GM21526 (cell line): Measurements from ENCODE around the gene KIF21A.

ENCODE experiments used
- ATAC-seq: cut with Tn5 transposase; IDR thresholded peaks from one replicate; pipeline ENCODE4 v1.9.1; 2021; ENCODE audit warnings: moderate library complexity; ENCODE audit not compliant: unreplicated experiment, low FRiP score

Gene KIF21A

DNA sequence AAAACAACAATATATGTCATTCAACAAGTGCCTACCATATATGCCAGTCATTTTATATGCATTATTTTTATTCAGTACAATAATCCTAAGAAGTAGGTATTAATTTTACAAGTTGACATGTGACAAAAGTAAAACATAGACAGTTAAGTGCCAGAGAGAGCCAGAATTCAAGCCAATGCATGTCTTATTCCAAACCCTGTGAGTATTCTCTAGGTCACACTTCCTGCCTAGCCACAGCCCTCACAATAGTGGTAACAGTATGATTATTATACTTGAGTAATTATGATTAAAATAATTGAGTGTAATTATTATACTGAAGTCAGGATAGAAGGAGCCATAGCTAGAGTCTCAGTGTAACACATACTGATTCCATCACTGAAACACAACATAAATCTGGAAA, 52.2 kb downstream of the KIF21A start:
- no peak for ATAC-seq

- no peak for ATAC-seq
Measured at GRCh38 chr12:39389399-39390150, 53.3 kb downstream of the KIF21A start.

DNA sequence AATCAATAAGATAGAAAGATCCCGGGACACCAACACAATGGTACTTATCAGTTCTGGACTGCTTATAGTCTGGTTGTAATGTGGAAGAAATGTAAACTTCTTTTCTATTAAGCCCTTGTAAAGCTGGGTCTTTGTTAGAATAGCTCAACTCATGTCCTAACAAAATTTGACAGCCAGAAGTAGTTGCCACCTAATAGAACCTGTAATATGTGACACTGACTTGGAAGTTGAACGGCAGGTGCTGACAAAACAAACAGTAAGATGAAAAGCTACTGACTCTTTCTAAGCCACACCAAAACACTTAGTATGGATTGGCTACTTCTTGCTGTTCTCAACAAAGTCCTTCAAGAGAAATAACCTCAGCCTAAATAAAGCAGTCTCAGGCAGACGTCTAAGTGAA, 56.6 kb downstream of the KIF21A start:
- no peak for ATAC-seq

DNA sequence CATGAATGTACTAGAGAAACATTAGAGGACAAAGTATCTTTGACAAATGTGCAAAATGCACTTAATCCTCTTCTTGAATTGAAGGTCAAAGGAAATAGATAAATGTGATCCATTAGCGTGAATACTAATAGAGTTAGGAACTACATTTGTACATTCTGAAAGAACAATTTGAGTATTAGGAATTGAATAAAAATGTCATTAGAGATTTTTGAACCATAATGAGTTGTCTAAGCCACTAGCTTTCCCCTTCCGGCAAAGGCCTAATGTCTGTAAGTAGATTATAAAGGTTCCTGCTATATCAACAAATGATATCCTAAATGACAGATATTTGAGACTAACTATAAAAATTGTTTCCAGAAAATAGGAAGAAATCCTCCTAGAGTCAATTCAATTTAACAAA, 59.8 kb downstream of the KIF21A start:
- no peak for ATAC-seq

- ATAC-seq = no peak
Measured at GRCh38 chr12:39380090-39380489, 62.8 kb downstream of the KIF21A start.

GRCh38 chr12:39378341-39378740, 64.6 kb downstream of the KIF21A start:
- no peak for ATAC-seq

DNA sequence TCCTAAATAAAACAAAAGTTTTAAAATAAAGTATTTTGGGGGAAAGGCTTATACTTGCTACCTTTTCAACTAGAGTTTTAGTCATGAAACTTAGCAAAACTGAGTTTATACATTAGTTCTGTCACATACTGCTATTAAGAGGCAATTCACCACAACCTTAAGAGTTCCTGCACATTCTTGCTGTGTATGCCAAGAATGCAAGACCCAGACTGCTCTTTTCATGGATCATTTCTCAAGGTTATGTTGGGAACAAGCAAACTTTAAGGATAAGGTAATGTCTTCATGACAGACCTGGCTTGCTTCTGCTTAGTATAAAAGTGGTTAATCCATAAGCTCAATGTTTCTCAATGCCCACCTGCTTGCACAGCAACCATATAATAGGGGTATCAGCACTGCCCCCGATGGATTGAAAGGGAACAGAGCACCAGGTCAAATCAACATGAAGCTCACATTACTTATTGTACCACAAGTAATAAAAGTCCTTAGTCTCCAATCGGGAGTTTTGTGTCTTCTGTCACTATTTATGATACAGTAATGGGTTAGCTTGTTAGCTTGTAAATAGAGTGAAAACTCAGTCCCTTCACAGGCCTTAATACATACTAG, 67.6 kb downstream of the KIF21A start:
- no peak for ATAC-seq

DNA sequence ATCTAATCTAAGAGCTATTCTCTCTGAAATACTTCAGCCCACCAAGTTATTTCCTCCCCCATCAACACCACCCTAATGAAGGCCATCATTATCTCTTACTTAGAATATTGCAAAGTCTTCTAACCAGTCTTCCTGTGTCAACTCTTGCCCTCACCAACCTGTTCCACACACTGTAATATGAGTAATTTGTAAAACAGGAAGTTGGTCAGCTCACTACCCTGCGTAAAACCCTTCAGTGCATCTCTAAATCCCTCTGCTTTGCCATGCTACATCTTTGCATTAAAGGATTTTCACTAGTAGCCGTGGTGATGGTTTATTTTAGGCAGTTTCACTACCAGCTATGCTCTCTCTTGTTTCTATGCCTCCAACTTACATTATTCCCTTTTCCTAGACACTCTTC, 70.0 kb downstream of the KIF21A start:
- peak; percentile 87 for ATAC-seq

- ATAC-seq = no peak
Measured at GRCh38 chr12:39372204-39372925, 70.6 kb downstream of the KIF21A start.

DNA sequence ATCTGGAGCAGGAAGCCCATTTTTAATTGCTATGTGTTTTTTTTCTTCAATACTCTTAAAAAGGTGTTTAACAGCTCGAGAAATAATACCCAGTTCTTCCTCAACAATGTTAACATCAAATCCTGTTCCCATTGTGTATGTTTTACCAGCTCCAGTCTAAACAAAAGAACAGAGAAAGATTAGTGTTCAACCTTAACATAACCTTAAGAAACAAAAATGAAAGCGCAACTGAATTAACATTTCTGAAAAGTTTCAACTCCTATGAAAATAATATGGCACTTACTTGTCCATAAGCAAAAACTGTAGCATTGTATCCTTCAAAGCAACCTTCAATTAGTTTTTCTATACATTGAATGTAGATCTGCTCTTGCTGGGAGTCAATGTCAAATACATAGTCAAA, 73.2 kb downstream of the KIF21A start:
- ATAC-seq = no peak

DNA sequence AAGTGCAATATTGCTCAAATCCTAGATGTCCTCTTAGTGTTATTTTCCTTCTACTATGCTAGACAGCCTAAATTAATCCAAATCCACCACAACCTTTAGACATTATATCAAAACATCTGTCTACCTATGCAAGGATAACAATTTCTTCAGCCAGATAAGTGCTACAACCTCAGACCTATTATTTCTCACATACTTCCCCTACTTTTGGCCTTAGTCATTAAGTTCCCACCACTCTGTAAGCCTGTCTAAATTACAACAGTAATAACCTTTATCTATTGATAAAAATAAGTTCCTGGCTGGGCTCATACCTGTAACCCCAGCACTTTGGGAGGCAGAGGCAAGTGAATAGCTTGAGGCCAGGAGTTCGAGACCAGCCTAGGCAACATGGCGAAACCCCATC, 74.0 kb downstream of the KIF21A start:
- no peak for ATAC-seq

DNA sequence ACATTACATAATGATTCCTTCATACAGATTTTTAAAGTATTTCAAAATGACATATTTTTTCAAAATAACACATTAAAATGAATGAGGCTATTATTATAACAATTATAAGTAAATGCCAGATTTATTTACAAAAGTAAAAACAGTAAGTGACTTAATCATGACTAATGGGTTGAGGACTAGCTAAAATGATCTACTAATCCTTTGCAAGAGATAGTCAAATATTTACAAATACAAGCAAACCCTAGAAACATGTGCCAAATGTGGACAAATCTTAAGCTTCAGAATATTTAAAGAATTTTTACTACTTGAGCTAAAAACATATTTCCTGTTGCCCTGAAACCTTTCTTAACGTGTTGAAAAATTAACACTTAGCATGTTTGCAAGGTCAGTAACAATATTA, 74.8 kb downstream of the KIF21A start:
- no peak for ATAC-seq

GRCh38 chr12:39367494-39367893, 75.4 kb downstream of the KIF21A start:
- no peak for ATAC-seq

DNA sequence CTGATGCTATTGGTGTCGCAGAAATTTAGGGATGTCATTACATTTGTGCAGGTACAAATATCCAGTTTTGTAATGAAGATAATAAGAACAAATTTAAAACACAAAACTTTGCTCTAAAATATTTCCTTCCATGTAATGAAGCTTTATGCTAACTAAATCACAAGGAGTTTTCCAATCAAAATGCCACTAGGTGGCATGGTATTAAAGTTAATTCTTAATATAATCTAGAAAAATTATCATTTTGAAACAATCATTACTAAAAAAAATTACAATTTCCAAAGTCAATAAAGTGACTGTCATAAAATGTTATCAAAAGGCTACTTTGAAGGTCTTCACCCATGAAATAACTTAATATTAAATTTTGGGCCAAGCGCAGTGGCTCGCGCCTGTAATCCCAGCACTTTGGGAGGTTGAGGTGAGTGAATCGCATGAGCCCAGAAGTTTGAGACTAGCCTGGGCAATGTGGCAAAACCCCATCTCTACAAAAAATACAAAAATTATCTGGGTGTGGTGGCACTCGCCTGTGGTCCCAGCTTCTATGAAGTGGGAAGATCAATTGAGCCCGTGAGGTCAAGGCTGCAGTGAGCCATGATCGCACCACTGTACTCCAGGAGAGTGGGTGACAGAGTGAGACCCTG, 77.4 kb downstream of the KIF21A start:
- no peak for ATAC-seq

GRCh38 chr12:39364196-39364595, 78.7 kb downstream of the KIF21A start:
- ATAC-seq = no peak

DNA sequence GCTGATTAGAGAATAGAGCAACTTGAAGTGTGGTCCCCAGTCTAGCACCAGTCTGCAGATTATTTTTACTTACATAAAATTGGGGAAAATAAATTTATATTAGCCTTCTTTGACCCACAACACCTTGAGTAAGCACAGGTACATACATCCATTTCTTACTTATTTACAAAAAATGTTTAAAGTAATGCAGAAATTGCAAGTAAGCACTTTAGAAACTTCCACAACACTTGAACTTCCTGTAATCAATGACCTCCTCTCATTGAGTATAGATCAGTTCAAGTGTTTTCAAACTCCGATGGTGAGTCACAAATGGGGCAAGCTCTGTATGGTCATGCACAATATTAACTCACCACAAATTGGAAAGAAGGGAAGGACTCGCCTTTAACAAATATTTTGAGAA, 83.3 kb downstream of the KIF21A start:
- ATAC-seq = no peak

- no peak for ATAC-seq
Measured at GRCh38 chr12:39357041-39357440, 85.9 kb downstream of the KIF21A start.

GRCh38 chr12:39355841-39356240, 87.1 kb downstream of the KIF21A start:
- no peak for ATAC-seq

DNA sequence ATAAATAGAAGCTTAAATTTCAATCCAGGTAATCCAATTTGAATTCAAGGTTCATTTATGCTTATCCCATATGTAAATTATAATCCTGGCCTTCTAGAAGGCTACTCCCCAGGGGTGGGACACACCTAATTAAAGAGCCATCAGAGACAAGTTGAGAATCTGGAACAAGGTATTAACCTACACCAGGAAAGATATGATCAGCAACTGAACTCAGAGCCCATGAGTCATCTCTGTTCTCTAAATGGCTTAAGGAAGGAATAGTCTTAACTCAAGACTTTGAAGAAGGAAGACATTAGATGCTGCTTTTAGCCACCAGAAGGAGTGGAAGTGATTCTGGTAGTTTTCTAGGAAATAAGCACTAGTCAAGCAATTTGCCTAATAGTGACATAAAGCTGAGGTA, 88.0 kb downstream of the KIF21A start:
- no peak for ATAC-seq

DNA sequence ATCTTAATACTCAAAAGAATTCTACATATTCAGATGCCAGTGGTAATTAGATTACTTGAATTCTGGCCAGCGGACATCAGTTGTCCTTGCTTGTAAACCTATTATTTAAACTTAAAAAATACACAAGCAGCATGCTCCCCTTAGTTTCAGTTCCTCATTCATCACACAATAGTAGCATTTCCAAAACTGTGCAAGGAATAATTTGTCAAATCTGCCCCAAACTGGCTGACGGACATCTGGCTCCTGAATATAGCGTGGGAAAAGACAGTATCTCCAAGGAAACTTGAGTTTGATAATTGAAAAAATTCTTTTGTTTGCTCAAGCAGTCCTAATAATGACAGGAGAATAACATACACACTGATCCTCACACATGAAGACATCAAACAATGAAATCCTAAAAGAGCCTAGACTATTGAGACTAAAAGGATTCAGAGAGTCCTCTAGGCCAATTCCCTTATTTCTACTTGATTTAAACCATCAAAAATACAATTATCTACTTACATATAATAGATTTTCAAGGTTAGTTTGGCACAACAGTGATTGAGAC, 90.4 kb downstream of the KIF21A start:
- ATAC-seq = no peak

DNA sequence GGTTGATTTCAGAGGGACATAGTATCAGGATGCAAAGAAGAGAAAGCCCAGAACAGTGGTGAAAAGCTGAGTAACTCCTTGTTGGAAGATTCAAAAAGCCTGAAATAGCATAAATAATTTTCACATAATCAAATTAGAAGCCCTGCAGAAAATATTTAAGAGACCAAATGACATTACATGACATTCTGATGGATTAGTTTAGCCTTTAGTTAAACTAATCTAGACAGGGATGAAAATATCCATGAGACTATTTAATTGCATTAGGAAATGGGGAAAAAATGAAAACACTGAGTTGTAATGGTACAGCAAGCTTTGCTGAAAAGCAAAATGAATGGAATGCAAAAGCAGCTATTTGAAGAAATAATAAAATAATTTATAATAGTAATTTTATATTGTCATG, 91.8 kb downstream of the KIF21A start:
- ATAC-seq = no peak
